ENCODE results near the gene AIG1. TPM values are rescaled to one million over a fixed set of nuclear protein-coding genes. Genes with fewer than 3 reads are reported as not detected.

The AIG1 gene
- polyA plus RNA-seq, 1 of the 3 experiments (the other 2 are of a cell fraction): 36.8 TPM

DNA sequence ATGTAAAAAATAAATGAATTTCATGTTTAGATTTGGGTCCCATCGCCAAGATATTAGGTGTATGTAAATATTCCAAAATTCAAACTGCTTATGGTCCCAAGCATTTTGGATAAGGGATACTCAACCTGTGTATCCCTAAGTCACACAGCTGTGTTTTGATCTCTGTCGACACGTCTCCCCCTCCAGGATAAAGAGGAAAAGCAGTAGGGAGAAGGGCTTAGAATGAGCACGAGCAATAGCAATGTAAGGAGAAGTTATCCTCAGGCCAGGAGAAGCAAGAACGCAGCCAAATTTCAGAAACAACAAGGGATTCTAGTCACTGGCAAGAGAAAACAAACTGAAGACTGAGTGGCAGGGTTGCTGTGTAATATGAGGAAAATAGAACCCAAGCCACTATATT, 181.2 kb downstream of the AIG1 start:
- CTCF ChIA-PET: interaction anchor here (1.4 kb wide), 1 partner anchor 185 kb away, joined by 3 read pairs; no protein-coding TSS in a partner anchor
- Histone ChIP-seq H3K36me3 (replicated peaks in 1 of 2; ENCODE audit: control insufficient read depth in 1 of 2, insufficient read depth in 2 of 2, low read length in 1 of 2) (no peaks in the 10 kb centered on the region), H3K27me3 (ENCODE audit: insufficient read depth) (no peaks in the 10 kb centered on the region), H3K9ac (no peak overlapping the region), H3K27ac (ENCODE audit: low read depth in 2 of 2, low read length in 1 of 2) (no peak overlapping the region), H3K9me3 (no peaks in the 10 kb centered on the region), H3K79me2 (ENCODE audit: insufficient read depth) (no peaks in the 10 kb centered on the region), H2AFZ (ENCODE audit: low read depth) (no peak overlapping the region), H3F3A (replicated peaks; ENCODE audit: insufficient read depth) (no peaks in the 10 kb centered on the region), H3K4me1 (ENCODE audit: control insufficient read depth in 1 of 2, insufficient read depth in 2 of 2, low read depth in 1 of 2, low read length in 1 of 2) (no peaks in the 10 kb centered on the region), H3K4me3 (ENCODE audit: low read depth in 2 of 2, low read length in 1 of 2) (no peak overlapping the region), H3K9me2 (no peaks in the 10 kb centered on the region), H3K4me2 (no peak overlapping the region), H4K20me1 (ENCODE audit: insufficient read depth) (no peaks in the 10 kb centered on the region)
- POLR2A ChIA-PET: no interaction called here
- 95% methylated on average over 5 of the region's 5 CpGs for WGBS (ENCODE audit: low lambda C conversion rate)
- DNase-seq: no peak
- TF ChIP-seq JUND (IDR thresholded peaks at IDR 0.05) (no peak), RAD21 (IDR thresholded peaks at IDR 0.05; ENCODE audit: low read length) (peak; percentile 24; the same call in 1 of the 2 replicates)

DNA sequence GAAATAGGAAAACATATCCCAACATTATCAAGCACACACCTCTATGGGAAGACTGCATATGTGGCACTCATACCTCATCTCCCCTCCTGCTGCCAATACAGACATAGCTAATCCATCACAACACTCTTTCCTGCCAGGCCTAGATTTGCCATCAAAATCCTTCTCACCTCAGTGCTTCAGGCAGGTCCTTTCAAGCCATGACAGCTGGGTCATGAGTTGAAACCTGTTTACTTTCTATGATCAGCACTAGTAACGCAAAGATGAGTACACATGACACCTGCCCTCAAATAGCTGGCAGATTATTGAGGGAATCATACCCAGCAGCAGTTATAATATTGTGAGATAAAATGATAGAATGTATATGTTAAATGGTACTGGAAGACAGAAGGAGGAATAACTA, 183.1 kb downstream of the AIG1 start:
- Histone ChIP-seq H3K27ac (ENCODE audit: low read depth in 2 of 2, low read length in 1 of 2) (no peak overlapping the region), H3K9me3 (no peaks in the 10 kb centered on the region), H3K79me2 (ENCODE audit: insufficient read depth) (no peaks in the 10 kb centered on the region), H3K4me1 (ENCODE audit: control insufficient read depth in 1 of 2, insufficient read depth in 2 of 2, low read depth in 1 of 2, low read length in 1 of 2) (no peaks in the 10 kb centered on the region), H2AFZ (ENCODE audit: low read depth) (no peak overlapping the region), H3K36me3 (replicated peaks in 1 of 2; ENCODE audit: control insufficient read depth in 1 of 2, insufficient read depth in 2 of 2, low read length in 1 of 2) (no peaks in the 10 kb centered on the region), H3F3A (replicated peaks; ENCODE audit: insufficient read depth) (no peaks in the 10 kb centered on the region), H3K4me3 (ENCODE audit: low read depth in 2 of 2, low read length in 1 of 2) (no peak overlapping the region), H3K9ac (no peak overlapping the region), H3K9me2 (no peaks in the 10 kb centered on the region), H3K4me2 (no peak overlapping the region), H3K27me3 (ENCODE audit: insufficient read depth) (no peaks in the 10 kb centered on the region), H4K20me1 (ENCODE audit: insufficient read depth) (no peaks in the 10 kb centered on the region)
- WGBS (ENCODE audit: low lambda C conversion rate): 100% methylated on average over 1 of the region's 1 CpG
- ChIA-PET CTCF (interaction anchor here (1.1 kb wide), 1 partner anchor 183 kb away, joined by 3 read pairs; no protein-coding TSS in a partner anchor), POLR2A (no interaction called here)
- TF ChIP-seq JUND (IDR thresholded peaks at IDR 0.05) (no peak), EZH2phosphoT487 (IDR thresholded peaks at IDR 0.05; ENCODE audit: borderline replicate concordance, low read depth) (no peak), FOXJ3 (CRISPR knock-in tag; IDR thresholded peaks at IDR 0.05) (no peak), RXRA (IDR thresholded peaks at IDR 0.05; ENCODE audit: borderline replicate concordance, low read depth) (no peak), SIN3A (IDR thresholded peaks at IDR 0.05; ENCODE audit: borderline replicate concordance, low read depth, low read length) (no peak), TCF12 (IDR thresholded peaks at IDR 0.05) (no peak), EP300 (IDR thresholded peaks at IDR 0.05; ENCODE audit: borderline replicate concordance in 1 of 2, low read depth in 1 of 2, low read length in 1 of 2) (no peak)
- TF ChIP-seq, protein P1, sequence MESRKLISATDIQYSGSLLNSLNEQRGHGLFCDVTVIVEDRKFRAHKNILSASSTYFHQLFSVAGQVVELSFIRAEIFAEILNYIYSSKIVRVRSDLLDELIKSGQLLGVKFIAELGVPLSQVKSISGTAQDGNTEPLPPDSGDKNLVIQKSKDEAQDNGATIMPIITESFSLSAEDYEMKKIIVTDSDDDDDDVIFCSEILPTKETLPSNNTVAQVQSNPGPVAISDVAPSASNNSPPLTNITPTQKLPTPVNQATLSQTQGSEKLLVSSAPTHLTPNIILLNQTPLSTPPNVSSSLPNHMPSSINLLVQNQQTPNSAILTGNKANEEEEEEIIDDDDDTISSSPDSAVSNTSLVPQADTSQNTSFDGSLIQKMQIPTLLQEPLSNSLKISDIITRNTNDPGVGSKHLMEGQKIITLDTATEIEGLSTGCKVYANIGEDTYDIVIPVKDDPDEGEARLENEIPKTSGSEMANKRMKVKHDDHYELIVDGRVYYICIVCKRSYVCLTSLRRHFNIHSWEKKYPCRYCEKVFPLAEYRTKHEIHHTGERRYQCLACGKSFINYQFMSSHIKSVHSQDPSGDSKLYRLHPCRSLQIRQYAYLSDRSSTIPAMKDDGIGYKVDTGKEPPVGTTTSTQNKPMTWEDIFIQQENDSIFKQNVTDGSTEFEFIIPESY (IDR thresholded peaks at IDR 0.05; ENCODE audit: borderline replicate concordance, low read depth): no peak
- TF ChIP-seq, protein P2, sequence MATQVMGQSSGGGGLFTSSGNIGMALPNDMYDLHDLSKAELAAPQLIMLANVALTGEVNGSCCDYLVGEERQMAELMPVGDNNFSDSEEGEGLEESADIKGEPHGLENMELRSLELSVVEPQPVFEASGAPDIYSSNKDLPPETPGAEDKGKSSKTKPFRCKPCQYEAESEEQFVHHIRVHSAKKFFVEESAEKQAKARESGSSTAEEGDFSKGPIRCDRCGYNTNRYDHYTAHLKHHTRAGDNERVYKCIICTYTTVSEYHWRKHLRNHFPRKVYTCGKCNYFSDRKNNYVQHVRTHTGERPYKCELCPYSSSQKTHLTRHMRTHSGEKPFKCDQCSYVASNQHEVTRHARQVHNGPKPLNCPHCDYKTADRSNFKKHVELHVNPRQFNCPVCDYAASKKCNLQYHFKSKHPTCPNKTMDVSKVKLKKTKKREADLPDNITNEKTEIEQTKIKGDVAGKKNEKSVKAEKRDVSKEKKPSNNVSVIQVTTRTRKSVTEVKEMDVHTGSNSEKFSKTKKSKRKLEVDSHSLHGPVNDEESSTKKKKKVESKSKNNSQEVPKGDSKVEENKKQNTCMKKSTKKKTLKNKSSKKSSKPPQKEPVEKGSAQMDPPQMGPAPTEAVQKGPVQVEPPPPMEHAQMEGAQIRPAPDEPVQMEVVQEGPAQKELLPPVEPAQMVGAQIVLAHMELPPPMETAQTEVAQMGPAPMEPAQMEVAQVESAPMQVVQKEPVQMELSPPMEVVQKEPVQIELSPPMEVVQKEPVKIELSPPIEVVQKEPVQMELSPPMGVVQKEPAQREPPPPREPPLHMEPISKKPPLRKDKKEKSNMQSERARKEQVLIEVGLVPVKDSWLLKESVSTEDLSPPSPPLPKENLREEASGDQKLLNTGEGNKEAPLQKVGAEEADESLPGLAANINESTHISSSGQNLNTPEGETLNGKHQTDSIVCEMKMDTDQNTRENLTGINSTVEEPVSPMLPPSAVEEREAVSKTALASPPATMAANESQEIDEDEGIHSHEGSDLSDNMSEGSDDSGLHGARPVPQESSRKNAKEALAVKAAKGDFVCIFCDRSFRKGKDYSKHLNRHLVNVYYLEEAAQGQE (IDR thresholded peaks at IDR 0.05; ENCODE audit: low read depth, low read length): no peak
- no peak for DNase-seq
